ENCODE measurements around the gene PADI1.

DNA sequence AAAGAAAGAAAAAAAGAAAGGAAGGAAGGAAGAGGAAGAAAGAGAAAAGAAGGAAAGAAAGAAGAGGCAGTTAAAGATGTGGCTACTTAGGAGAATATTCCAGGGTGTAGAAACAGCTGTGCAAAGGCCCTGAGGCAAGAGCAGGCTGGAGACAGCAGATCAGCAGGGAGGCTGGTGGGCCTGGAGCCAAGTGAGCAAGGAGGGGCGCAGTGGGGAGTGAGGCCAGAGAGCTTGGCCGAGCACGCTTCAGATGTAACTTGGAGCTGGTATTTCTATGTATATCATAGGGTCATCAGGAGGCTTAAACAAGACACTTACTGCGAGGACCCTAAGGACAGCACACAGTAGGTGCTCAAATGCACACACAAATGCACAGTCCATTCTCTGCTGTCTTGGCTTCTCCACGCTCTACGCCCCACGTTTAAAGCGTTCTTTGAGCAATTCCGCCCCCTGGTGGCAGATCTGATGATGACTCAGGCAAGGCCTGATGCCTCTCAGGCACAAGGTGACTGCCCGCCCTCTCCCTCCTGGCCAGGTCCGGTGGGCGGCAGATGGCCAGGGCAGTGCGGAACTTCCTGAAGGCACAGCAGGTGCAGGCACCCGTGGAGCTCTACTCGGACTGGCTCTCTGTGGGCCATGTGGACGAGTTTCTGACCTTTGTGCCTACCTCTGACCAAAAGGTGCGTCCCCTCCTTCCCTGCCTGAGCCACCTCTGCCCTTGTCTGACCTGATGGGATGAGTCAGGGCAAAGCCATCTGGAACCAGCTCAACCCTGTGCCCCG lies 32.0 kb downstream of the PADI1 start:
- TF ChIP-seq, protein P1, sequence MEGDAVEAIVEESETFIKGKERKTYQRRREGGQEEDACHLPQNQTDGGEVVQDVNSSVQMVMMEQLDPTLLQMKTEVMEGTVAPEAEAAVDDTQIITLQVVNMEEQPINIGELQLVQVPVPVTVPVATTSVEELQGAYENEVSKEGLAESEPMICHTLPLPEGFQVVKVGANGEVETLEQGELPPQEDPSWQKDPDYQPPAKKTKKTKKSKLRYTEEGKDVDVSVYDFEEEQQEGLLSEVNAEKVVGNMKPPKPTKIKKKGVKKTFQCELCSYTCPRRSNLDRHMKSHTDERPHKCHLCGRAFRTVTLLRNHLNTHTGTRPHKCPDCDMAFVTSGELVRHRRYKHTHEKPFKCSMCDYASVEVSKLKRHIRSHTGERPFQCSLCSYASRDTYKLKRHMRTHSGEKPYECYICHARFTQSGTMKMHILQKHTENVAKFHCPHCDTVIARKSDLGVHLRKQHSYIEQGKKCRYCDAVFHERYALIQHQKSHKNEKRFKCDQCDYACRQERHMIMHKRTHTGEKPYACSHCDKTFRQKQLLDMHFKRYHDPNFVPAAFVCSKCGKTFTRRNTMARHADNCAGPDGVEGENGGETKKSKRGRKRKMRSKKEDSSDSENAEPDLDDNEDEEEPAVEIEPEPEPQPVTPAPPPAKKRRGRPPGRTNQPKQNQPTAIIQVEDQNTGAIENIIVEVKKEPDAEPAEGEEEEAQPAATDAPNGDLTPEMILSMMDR (IDR thresholded peaks at IDR 0.05) = peak; percentile 81
- TF ChIP-seq SMC3 (IDR thresholded peaks at IDR 0.05) = peak; percentile 98
- TF ChIP-seq, protein P2, sequence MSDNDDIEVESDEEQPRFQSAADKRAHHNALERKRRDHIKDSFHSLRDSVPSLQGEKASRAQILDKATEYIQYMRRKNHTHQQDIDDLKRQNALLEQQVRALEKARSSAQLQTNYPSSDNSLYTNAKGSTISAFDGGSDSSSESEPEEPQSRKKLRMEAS (IDR thresholded peaks at IDR 0.05) = peak; percentile 86
- no peak for TF ChIP-seq RCOR1 (IDR thresholded peaks at IDR 0.05; ENCODE audit: low read depth, low read length)
- no peak for TF ChIP-seq HOXB5 (CRISPR knock-in tag; IDR thresholded peaks at IDR 0.05)
- no peak for TF ChIP-seq HEYL (CRISPR knock-in tag; IDR thresholded peaks at IDR 0.05)
- TF ChIP-seq CEBPB (IDR thresholded peaks at IDR 0.05) = no peak
- no peak for TF ChIP-seq CHD2 (IDR thresholded peaks at IDR 0.05; ENCODE audit: low read length, partially characterized antibody)
